ENCODE results near the gene ZNF326. TPM values are rescaled to one million over a fixed set of nuclear protein-coding genes. Genes with fewer than 3 reads are reported as not detected.

ZNF326 gene
- polyA plus RNA-seq, 1 of the 3 experiments (the other 2 are of a cell fraction): 16.4 TPM

- ChIA-PET CTCF (no interaction called here), POLR2A (no interaction called here)
- Histone ChIP-seq H3K9me3 (no peaks in the 10 kb centered on the region), H3K4me3 (ENCODE audit: low read depth in 2 of 2, low read length in 1 of 2) (no peak overlapping the region), H3K9me2 (no peaks in the 10 kb centered on the region), H3K27me3 (ENCODE audit: insufficient read depth) (no peaks in the 10 kb centered on the region), H3K79me2 (ENCODE audit: insufficient read depth) (peaks cover 27% of the 10 kb centered on the region), H4K20me1 (ENCODE audit: insufficient read depth) (peaks cover 3% of the 10 kb centered on the region; the same call in 1 of the 2 replicates), H2AFZ (ENCODE audit: low read depth) (no peak overlapping the region), H3K9ac (no peak overlapping the region), H3K27ac (ENCODE audit: low read depth in 2 of 2, low read length in 1 of 2) (no peak overlapping the region), H3K36me3 (replicated peaks in 1 of 2; ENCODE audit: control insufficient read depth in 1 of 2, insufficient read depth in 2 of 2, low read length in 1 of 2) (peaks cover 86 to 88% of the 10 kb centered on the region in 2 experiments), H3K4me2 (no peak overlapping the region), H3K4me1 (ENCODE audit: control insufficient read depth in 1 of 2, insufficient read depth in 2 of 2, low read depth in 1 of 2, low read length in 1 of 2) (no peaks in the 10 kb centered on the region; a peak in 1 of 4 replicates), H3F3A (replicated peaks; ENCODE audit: insufficient read depth) (no peaks in the 10 kb centered on the region)
- 97% methylated on average over 2 of the region's 2 CpGs for WGBS (ENCODE audit: low lambda C conversion rate)
- no peak for DNase-seq
- TF ChIP-seq RCOR1 (IDR thresholded peaks at IDR 0.05; ENCODE audit: low read length) (no peak), SMC3 (IDR thresholded peaks at IDR 0.05; ENCODE audit: low read depth, low read length) (no peak)
These were observed 17.4 kb downstream of the ZNF326 start for GRCh38 chr1:90012300-90012699.

GRCh38 chr1:90023691-90024090 lies 28.8 kb downstream of the ZNF326 start:
- Histone ChIP-seq H2AFZ (ENCODE audit: low read depth) (no peak overlapping the region), H3K36me3 (replicated peaks in 1 of 2; ENCODE audit: control insufficient read depth in 1 of 2, insufficient read depth in 2 of 2, low read length in 1 of 2) (peaks cover 89 to 95% of the 10 kb centered on the region in 2 experiments), H3K9ac (no peak overlapping the region), H3K4me1 (ENCODE audit: control insufficient read depth in 1 of 2, insufficient read depth in 2 of 2, low read depth in 1 of 2, low read length in 1 of 2) (no peaks in the 10 kb centered on the region), H3K4me3 (ENCODE audit: low read depth in 2 of 2, low read length in 1 of 2) (no peak overlapping the region), H3K79me2 (ENCODE audit: insufficient read depth) (0 out of 2 replicates have a peak, but pooled peaks cover 2% of the 10 kb centered on the region), H3K27ac (ENCODE audit: low read depth in 2 of 2, low read length in 1 of 2) (no peak overlapping the region), H3F3A (replicated peaks; ENCODE audit: insufficient read depth) (peaks cover 3% of the 10 kb centered on the region), H3K9me3 (no peaks in the 10 kb centered on the region), H3K4me2 (no peak overlapping the region), H3K27me3 (ENCODE audit: insufficient read depth) (no peaks in the 10 kb centered on the region), H4K20me1 (ENCODE audit: insufficient read depth) (no peaks in the 10 kb centered on the region), H3K9me2 (no peaks in the 10 kb centered on the region)
- DNase-seq: no peak
- TF ChIP-seq EP300 (IDR thresholded peaks at IDR 0.05; ENCODE audit: borderline replicate concordance in 1 of 2, low read depth in 1 of 2, low read length in 1 of 2) (no peak), MEF2A (IDR thresholded peaks at IDR 0.05; ENCODE audit: borderline replicate concordance, low read depth) (no peak), POLR2AphosphoS5 (IDR thresholded peaks at IDR 0.05; ENCODE audit: low read depth, low read length) (no peak), EZH2phosphoT487 (IDR thresholded peaks at IDR 0.05; ENCODE audit: borderline replicate concordance, low read depth) (no peak), JUND (IDR thresholded peaks at IDR 0.05) (no peak), TCF12 (IDR thresholded peaks at IDR 0.05) (no peak), SIN3A (IDR thresholded peaks at IDR 0.05; ENCODE audit: borderline replicate concordance, low read depth, low read length) (no peak), YY1 (IDR thresholded peaks at IDR 0.05; ENCODE audit: low read depth) (no peak), ELF1 (IDR thresholded peaks at IDR 0.05) (no peak), NRF1 (IDR thresholded peaks at IDR 0.05; ENCODE audit: low read depth, low read length) (no peak)
- CTCF ChIA-PET: interaction anchor here (0.7 to 1.0 kb wide), 2 partner anchors 10 to 22 kb away, joined by 3 read pairs; no protein-coding TSS in a partner anchor
- POLR2A ChIA-PET: no interaction called here
- WGBS (ENCODE audit: low lambda C conversion rate): 71% methylated on average over 1 of the region's 1 CpG

- Histone ChIP-seq H3K9ac (no peak overlapping the region), H3K27ac (ENCODE audit: low read depth in 2 of 2, low read length in 1 of 2) (no peak overlapping the region), H2AFZ (ENCODE audit: low read depth) (no peak overlapping the region), H4K20me1 (ENCODE audit: insufficient read depth) (no peaks in the 10 kb centered on the region), H3F3A (replicated peaks; ENCODE audit: insufficient read depth) (peaks cover 8% of the 10 kb centered on the region), H3K4me3 (ENCODE audit: low read depth in 2 of 2, low read length in 1 of 2) (no peak overlapping the region), H3K36me3 (replicated peaks in 1 of 2; ENCODE audit: control insufficient read depth in 1 of 2, insufficient read depth in 2 of 2, low read length in 1 of 2) (peaks cover 76 to 89% of the 10 kb centered on the region in 2 experiments), H3K4me2 (no peak overlapping the region), H3K27me3 (ENCODE audit: insufficient read depth) (no peaks in the 10 kb centered on the region), H3K79me2 (ENCODE audit: insufficient read depth) (0 out of 2 replicates have a peak, but pooled peaks cover 2% of the 10 kb centered on the region), H3K9me2 (no peaks in the 10 kb centered on the region), H3K4me1 (ENCODE audit: control insufficient read depth in 1 of 2, insufficient read depth in 2 of 2, low read depth in 1 of 2, low read length in 1 of 2) (no peaks in the 10 kb centered on the region), H3K9me3 (no peaks in the 10 kb centered on the region)
- ChIA-PET CTCF (no interaction called here), POLR2A (no interaction called here)
- TF ChIP-seq USF2 (IDR thresholded peaks at IDR 0.05; ENCODE audit: borderline replicate concordance, low read depth, low read length): no peak
- no peak for TF ChIP-seq REST (IDR thresholded peaks at IDR 0.05; ENCODE audit: low read depth, low read length)
- TF ChIP-seq USF1 (IDR thresholded peaks at IDR 0.05; ENCODE audit: borderline replicate concordance, low read depth): no peak
- 100% methylated on average over 1 of the region's 1 CpG for WGBS (ENCODE audit: low lambda C conversion rate)
- DNase-seq: no peak
These were observed 32.4 kb downstream of the ZNF326 start for GRCh38 chr1:90027281-90027680.
